OCI-LY1 (cell line): Measurements from ENCODE around the gene INHA.

Experiments used
- H2AFZ ChIP-seq: fragments of 200-600 bp; sonication (generic), shearing (Covaris generic); 2 replicates; pipeline ENCODE4 v1.6.0; 2014; ENCODE audit warnings: antibody characterized with exemption, mild to moderate bottlenecking, low read length
- H3F3A ChIP-seq: fragments of 200-600 bp; sonication (generic), shearing (Covaris generic); 2 replicates; pipeline ENCODE4 v1.6.0; 2014; ENCODE audit warnings: mild to moderate bottlenecking, antibody characterized with exemption, low read length, moderate library complexity; ENCODE audit not compliant: insufficient read depth
- H3K27ac ChIP-seq: fragments of 200-600 bp; sonication (generic); 2 replicates; pipeline ENCODE4 v1.5.1; 2014; ENCODE audit warnings: low read length, mixed run types, mild to moderate bottlenecking, low read depth; ENCODE audit not compliant: poor library complexity, severe bottlenecking
- H3K27me3 ChIP-seq: fragments of 200-600 bp; sonication (generic); 2 replicates; pipeline ENCODE4 v1.6.0; 2014; ENCODE audit warnings: antibody characterized with exemption, mild to moderate bottlenecking, low read length, moderate library complexity; ENCODE audit not compliant: insufficient read depth
- H3K36me3 ChIP-seq: fragments of 200-600 bp; sonication (generic); 2 replicates; pipeline ENCODE4 v1.6.1; 2014; ENCODE audit warnings: mild to moderate bottlenecking, antibody characterized with exemption, low read length, moderate library complexity, mixed read lengths; ENCODE audit not compliant: insufficient read depth
- H3K4me1 ChIP-seq: fragments of 200-600 bp; sonication (generic); 2 replicates; pipeline ENCODE4 v1.5.1; 2014; ENCODE audit warnings: mild to moderate bottlenecking, low read length, moderate library complexity; ENCODE audit not compliant: insufficient read depth, severe bottlenecking
- H3K4me2 ChIP-seq: fragments of 200-600 bp; sonication (generic), shearing (Covaris generic); 2 replicates; pipeline ENCODE4 v1.6.1; 2014; ENCODE audit warnings: low read length
- H3K4me3 ChIP-seq: fragments of 200-600 bp; sonication (generic); 2 replicates; pipeline ENCODE4 v1.5.1; 2014; ENCODE audit warnings: low read length, low read depth, mild to moderate bottlenecking, mixed read lengths; ENCODE audit not compliant: poor library complexity, severe bottlenecking
- H3K79me2 ChIP-seq: fragments of 200-600 bp; shearing (Covaris generic); 2 replicates; pipeline ENCODE4 v1.6.1; 2016; ENCODE audit warnings: mixed run types, low read length, mixed read lengths; ENCODE audit not compliant: insufficient read depth
- H3K9ac ChIP-seq: fragments of 200-600 bp; sonication (generic), shearing (Covaris generic); 2 replicates; pipeline ENCODE4 v1.6.1; 2014; ENCODE audit warnings: mild to moderate bottlenecking, low read length, mixed read lengths
- H3K9me2 ChIP-seq: fragments of 200-600 bp; sonication (generic), shearing (Covaris generic); 2 replicates; pipeline ENCODE4 v1.6.1; 2014; ENCODE audit warnings: low read depth, mild to moderate bottlenecking, low read length, mixed read lengths
- H3K9me3 ChIP-seq: fragments of 200-600 bp; shearing (Covaris generic); 2 replicates; pipeline ENCODE4 v1.6.1; 2014; ENCODE audit warnings: low read length, mixed read lengths
- H4K20me1 ChIP-seq: fragments of 200-600 bp; sonication (generic), shearing (Covaris generic); 2 replicates; pipeline ENCODE4 v1.6.0; 2016; ENCODE audit warnings: mild to moderate bottlenecking, low read length; ENCODE audit not compliant: insufficient read depth
- CTCF ChIP-seq: fragments of 200-600 bp; sonication (generic), shearing (Covaris generic); IDR thresholded peaks from 2 replicates; pipeline ENCODE4 v1.5.1; 2017; ENCODE audit warnings: mild to moderate bottlenecking, antibody characterized with exemption, low read length, moderate library complexity, mixed read lengths
- EZH2 ChIP-seq: fragments of 200-600 bp; sonication (generic), shearing (Covaris generic); IDR thresholded peaks from 2 replicates; pipeline ENCODE4 v1.8.0; 2017; ENCODE audit warnings: borderline replicate concordance, mixed run types, mild to moderate bottlenecking, antibody characterized with exemption, low read length, moderate library complexity, mixed read lengths

The INHA gene

GRCh38 chr2:219572237-219573001 lies at the start of gene INHA:
INHA (plus strand) TSS chr2:219572310; CDS start chr2:219572375, 65 bp downstream.
- H2AFZ ChIP-seq: no peak within 1 kb of the TSS

GRCh38 chr2:219523031-219523671 lies 49.0 kb upstream of the INHA start:
- H3K9ac ChIP-seq: no peak overlapping the region
- no peaks in the 10 kb centered on the region for H4K20me1 ChIP-seq
- H3K79me2 ChIP-seq: no peaks in the 10 kb centered on the region
- 0 out of 2 replicates have a peak, but pooled peaks cover 6% of the 10 kb centered on the region for H3K27me3 ChIP-seq
- H3F3A ChIP-seq: no peaks in the 10 kb centered on the region
- H3K36me3 ChIP-seq: no peaks in the 10 kb centered on the region
- H2AFZ ChIP-seq: no peak overlapping the region
- TF ChIP-seq EZH2 (no peak), CTCF (no peak)
- H3K4me1 ChIP-seq: no peaks in the 10 kb centered on the region
- no peaks in the 10 kb centered on the region for H3K9me2 ChIP-seq
- H3K4me2 ChIP-seq: no peak overlapping the region
- H3K9me3 ChIP-seq: no peaks in the 10 kb centered on the region
- H3K4me3 ChIP-seq: no peak overlapping the region
- no peak overlapping the region for H3K27ac ChIP-seq

More at GRCh38 chr2:219572237-219573001, at the start of gene INHA:
- H3K4me2 ChIP-seq: no peak within 1 kb of the TSS
- H3K36me3 ChIP-seq: no peaks in the 10 kb centered on the region
- H3K9me2 ChIP-seq: no peaks in the 10 kb centered on the region
- no peaks in the 10 kb centered on the region for H3F3A ChIP-seq
- H3K79me2 ChIP-seq: no peaks in the 10 kb centered on the region
- H3K4me3 ChIP-seq: no peak within 1 kb of the TSS
- no peaks in the 10 kb centered on the region for H3K27me3 ChIP-seq
- no peak within 1 kb of the TSS for H3K27ac ChIP-seq
- no peaks in the 10 kb centered on the region for H3K9me3 ChIP-seq
- TF ChIP-seq CTCF: no peak
- TF ChIP-seq EZH2: no peak
- H3K4me1 ChIP-seq: no peaks in the 10 kb centered on the region
- no peak within 1 kb of the TSS for H3K9ac ChIP-seq
- H4K20me1 ChIP-seq: no peaks in the 10 kb centered on the region

- TF ChIP-seq EZH2 (no peak), CTCF (no peak)
- peaks cover 6% of the 10 kb centered on the region; the same call in 1 of the 2 replicates for H3K27me3 ChIP-seq
- H3K9ac ChIP-seq: no peak overlapping the region
- no peaks in the 10 kb centered on the region for H3K79me2 ChIP-seq
- H4K20me1 ChIP-seq: no peaks in the 10 kb centered on the region
- no peak overlapping the region for H2AFZ ChIP-seq
- H3K9me3 ChIP-seq: no peaks in the 10 kb centered on the region
- H3K4me1 ChIP-seq: no peaks in the 10 kb centered on the region
- no peak overlapping the region for H3K4me2 ChIP-seq
- no peak overlapping the region for H3K27ac ChIP-seq
- H3F3A ChIP-seq: no peaks in the 10 kb centered on the region
- H3K9me2 ChIP-seq: no peaks in the 10 kb centered on the region
- H3K36me3 ChIP-seq: no peaks in the 10 kb centered on the region
- no peak overlapping the region for H3K4me3 ChIP-seq
These were observed 47.3 kb upstream of the INHA start for GRCh38 chr2:219524817-219525216.
